ENCODE results near the gene CCDC28B. TPM values are rescaled to one million over a fixed set of nuclear protein-coding genes. Genes with fewer than 3 reads are reported as not detected.
"Not testable (repeated sequence)": the region's sequence is repeated elsewhere in the genome, so short reads cannot be mapped to it uniquely, and the experiment has no call there.

Gene CCDC28B
- 1 to 10 TPM in 3 of 4 donors, under 1 TPM in 1; 0.72 to 3.5 (median 2.0) TPM for total RNA-seq

GRCh38 chr1:32200226-32201010 lies at the start of gene CCDC28B:
Gene CCDC28B (plus strand): TSS chr1:32200595. CDS start chr1:32201936, 1,341 bp downstream.
- peak within 1 kb of the TSS; percentile 57 for H3K4me3 ChIP-seq
- H3K4me1 ChIP-seq, result peaks cover 44% of the 10 kb centered on the region
- H3K27me3 ChIP-seq, result no peaks in the 10 kb centered on the region
- TF ChIP-seq POLR2A (IDR thresholded peaks at IDR 0.05), result peak in 1 of 2 donors; percentile 38
- peak in 1 of 3 donors; percentile 27 for TF ChIP-seq POLR2AphosphoS5 (IDR thresholded peaks at IDR 0.05)
- TF ChIP-seq, protein P1, sequence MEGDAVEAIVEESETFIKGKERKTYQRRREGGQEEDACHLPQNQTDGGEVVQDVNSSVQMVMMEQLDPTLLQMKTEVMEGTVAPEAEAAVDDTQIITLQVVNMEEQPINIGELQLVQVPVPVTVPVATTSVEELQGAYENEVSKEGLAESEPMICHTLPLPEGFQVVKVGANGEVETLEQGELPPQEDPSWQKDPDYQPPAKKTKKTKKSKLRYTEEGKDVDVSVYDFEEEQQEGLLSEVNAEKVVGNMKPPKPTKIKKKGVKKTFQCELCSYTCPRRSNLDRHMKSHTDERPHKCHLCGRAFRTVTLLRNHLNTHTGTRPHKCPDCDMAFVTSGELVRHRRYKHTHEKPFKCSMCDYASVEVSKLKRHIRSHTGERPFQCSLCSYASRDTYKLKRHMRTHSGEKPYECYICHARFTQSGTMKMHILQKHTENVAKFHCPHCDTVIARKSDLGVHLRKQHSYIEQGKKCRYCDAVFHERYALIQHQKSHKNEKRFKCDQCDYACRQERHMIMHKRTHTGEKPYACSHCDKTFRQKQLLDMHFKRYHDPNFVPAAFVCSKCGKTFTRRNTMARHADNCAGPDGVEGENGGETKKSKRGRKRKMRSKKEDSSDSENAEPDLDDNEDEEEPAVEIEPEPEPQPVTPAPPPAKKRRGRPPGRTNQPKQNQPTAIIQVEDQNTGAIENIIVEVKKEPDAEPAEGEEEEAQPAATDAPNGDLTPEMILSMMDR (IDR thresholded peaks at IDR 0.05), result no peak
- WGBS, result 2% methylated on average over 21 of the region's 34 CpGs
- H3K27ac ChIP-seq, result peak within 1 kb of the TSS; percentile 71
- DNase-seq (ENCODE audit: low spot score in 2 of 2), result peak; percentile 81 to 87
- peaks cover 25% of the 10 kb centered on the region for H3K36me3 ChIP-seq
- no peaks in the 10 kb centered on the region for H3K9me3 ChIP-seq

DNA sequence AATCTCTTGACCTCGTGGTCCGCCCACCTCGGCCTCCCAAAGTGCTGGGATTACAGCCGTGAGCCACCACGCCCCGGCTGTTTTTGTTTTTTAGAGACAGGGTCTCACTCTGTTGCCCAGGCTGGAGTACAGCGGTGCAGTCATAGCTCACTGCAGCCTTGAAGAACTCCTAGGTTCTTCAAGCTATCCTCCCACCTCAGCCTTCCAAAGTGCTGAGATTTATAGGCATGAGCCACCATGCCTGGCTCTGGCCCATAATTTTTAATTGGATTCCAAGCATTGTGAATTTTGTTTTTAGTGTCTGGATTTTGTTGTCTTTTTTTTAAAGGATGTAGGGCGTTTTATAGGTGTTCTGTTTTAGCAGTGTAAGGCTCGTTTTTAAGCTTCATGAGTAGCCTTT lies 49.5 kb upstream of the CCDC28B start:
- no peaks in the 10 kb centered on the region for H3K9me3 ChIP-seq
- H3K4me3 ChIP-seq, result no peak overlapping the region
- DNase-seq (ENCODE audit: low spot score in 2 of 2), result no peak
- no peak overlapping the region for H3K27ac ChIP-seq
- no peak for TF ChIP-seq POLR2A (IDR thresholded peaks at IDR 0.05)
- no peak for TF ChIP-seq EP300 (IDR thresholded peaks at IDR 0.05)
- TF ChIP-seq POLR2AphosphoS5 (IDR thresholded peaks at IDR 0.05), result no peak
- TF ChIP-seq, protein P1 (IDR thresholded peaks at IDR 0.05), result no peak
- WGBS, result 81% methylated on average over 9 of the region's 9 CpGs
- H3K27me3 ChIP-seq, result no peaks in the 10 kb centered on the region
- H3K36me3 ChIP-seq, result peaks cover 17% of the 10 kb centered on the region
- peaks cover 10% of the 10 kb centered on the region for H3K4me1 ChIP-seq

- peaks cover 10% of the 10 kb centered on the region for H3K4me1 ChIP-seq
- no peak for DNase-seq (ENCODE audit: low spot score in 2 of 2)
- TF ChIP-seq, protein P1 (IDR thresholded peaks at IDR 0.05), result no peak
- TF ChIP-seq EP300 (IDR thresholded peaks at IDR 0.05) (no peak), POLR2A (IDR thresholded peaks at IDR 0.05) (no peak), POLR2AphosphoS5 (IDR thresholded peaks at IDR 0.05) (no peak)
- no peak overlapping the region for H3K27ac ChIP-seq
- no peak overlapping the region for H3K4me3 ChIP-seq
- H3K27me3 ChIP-seq, result no peaks in the 10 kb centered on the region
- H3K36me3 ChIP-seq, result peaks cover 22% of the 10 kb centered on the region
- H3K9me3 ChIP-seq, result no peaks in the 10 kb centered on the region
- WGBS, result 60% methylated on average over 5 of the region's 5 CpGs
Observed at GRCh38 chr1:32151319-32151787, 49.0 kb upstream of the CCDC28B start.

GRCh38 chr1:32159189-32159588 lies 41.2 kb upstream of the CCDC28B start:
- no peak overlapping the region for H3K4me3 ChIP-seq
- H3K27me3 ChIP-seq, result no peaks in the 10 kb centered on the region
- H3K4me1 ChIP-seq, result no peaks in the 10 kb centered on the region
- 79% methylated on average over 3 of the region's 3 CpGs for WGBS
- TF ChIP-seq POLR2AphosphoS5 (IDR thresholded peaks at IDR 0.05) (no peak), EP300 (IDR thresholded peaks at IDR 0.05) (no peak), POLR2A (IDR thresholded peaks at IDR 0.05) (no peak)
- TF ChIP-seq, protein P1 (IDR thresholded peaks at IDR 0.05), result no peak
- peaks cover 89% of the 10 kb centered on the region for H3K36me3 ChIP-seq
- H3K9me3 ChIP-seq, result no peaks in the 10 kb centered on the region
- DNase-seq (ENCODE audit: low spot score in 2 of 2), result no peak
- H3K27ac ChIP-seq, result no peak overlapping the region

DNA sequence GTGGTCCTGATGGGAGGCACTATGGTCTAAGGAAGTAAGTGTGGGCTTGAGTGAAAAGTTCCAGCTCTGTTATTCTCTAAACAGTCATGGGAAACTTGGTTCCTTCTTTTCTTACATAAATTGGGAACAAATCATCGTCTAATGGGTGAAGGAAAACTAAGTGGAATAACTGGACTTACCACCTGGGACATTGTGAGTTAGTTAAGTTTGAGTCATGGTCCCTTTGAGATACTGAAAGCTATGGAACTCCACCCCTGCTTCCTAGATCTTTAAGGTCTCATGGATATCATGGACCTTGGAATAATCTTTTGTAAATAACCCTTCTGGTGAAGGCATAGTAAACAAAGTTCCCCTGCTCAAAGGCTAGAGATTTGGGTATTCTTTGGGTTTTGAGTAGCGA lies 37.0 kb upstream of the CCDC28B start:
- no peak for DNase-seq (ENCODE audit: low spot score in 2 of 2)
- H3K4me3 ChIP-seq, result no peak overlapping the region
- H3K27me3 ChIP-seq, result no peaks in the 10 kb centered on the region
- H3K36me3 ChIP-seq, result peaks cover 85% of the 10 kb centered on the region
- WGBS, result 84% methylated on average over 2 of the region's 2 CpGs
- no peak overlapping the region for H3K27ac ChIP-seq
- no peaks in the 10 kb centered on the region for H3K9me3 ChIP-seq
- TF ChIP-seq, protein P1 (IDR thresholded peaks at IDR 0.05), result no peak
- TF ChIP-seq EP300 (IDR thresholded peaks at IDR 0.05), result no peak
- no peak for TF ChIP-seq POLR2A (IDR thresholded peaks at IDR 0.05)
- TF ChIP-seq POLR2AphosphoS5 (IDR thresholded peaks at IDR 0.05), result no peak
- H3K4me1 ChIP-seq, result no peaks in the 10 kb centered on the region

- 94% methylated on average over 10 of the region's 10 CpGs for WGBS
- peaks cover 91% of the 10 kb centered on the region for H3K36me3 ChIP-seq
- not testable (repeated sequence) for H3K9me3 ChIP-seq; DNase-seq (ENCODE audit: low spot score in 2 of 2); H3K27me3 ChIP-seq; H3K27ac ChIP-seq; H3K4me1 ChIP-seq; H3K4me3 ChIP-seq
Observed at GRCh38 chr1:32165633-32166032, 34.8 kb upstream of the CCDC28B start.
